Right forelimb (tissue), 1 donor: ENCODE measurements around the gene DIP2C.
"Not testable (repeated sequence)": the region's sequence is repeated elsewhere in the genome, so short reads cannot be mapped to it uniquely, and the experiment has no call there.

Experiments used
- DNase-seq: peaks from one replicate; pipeline ENCODE4 v3.0.0-alpha.2; 2018

DIP2C gene

DNA sequence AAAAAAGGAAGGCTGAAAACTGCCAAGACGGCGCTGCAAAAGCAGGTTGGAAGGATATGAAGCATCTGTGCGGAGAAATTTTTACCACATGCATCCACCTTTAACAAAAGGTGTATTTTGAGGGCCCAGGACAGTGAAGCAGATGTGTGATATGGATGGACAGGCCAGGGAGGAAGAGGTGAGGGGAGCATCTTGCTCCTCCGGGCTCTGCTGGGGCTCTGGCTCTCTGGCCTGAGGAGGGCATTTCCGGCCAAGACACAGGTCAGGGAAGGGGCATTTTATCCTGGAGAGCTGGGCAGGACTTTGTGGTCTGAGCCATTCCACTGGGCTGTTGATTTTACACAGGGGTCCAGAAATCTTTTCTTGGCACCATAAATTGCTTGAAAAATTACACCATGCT is 379.1 kb downstream of the DIP2C start:
- DNase-seq, result no peak

DNA sequence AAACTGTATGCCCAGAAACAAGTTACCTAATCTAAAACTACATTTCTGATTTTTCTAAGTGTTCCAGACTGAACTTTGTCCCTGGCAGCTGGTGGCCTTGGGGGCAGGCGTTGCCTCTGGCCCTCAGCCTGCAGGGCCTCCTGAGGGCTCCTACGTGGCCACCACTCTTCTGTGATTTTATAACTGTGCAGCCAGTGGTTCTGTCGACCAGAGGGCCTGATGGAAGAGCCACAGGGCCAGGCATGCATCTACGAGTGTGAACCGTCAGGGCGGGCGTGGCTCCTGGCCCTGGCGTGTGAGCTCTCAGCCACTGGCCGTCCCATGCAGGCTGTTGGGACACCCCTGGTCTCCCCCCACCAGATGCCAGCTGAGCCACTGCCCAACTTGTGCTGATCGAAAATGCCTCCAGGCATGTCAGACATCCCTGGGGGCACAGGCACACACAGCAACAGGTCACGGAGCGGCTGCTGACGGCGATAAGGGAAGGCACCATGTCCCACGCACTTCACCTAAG is 380.8 kb downstream of the DIP2C start:
- no peak for DNase-seq

DNA sequence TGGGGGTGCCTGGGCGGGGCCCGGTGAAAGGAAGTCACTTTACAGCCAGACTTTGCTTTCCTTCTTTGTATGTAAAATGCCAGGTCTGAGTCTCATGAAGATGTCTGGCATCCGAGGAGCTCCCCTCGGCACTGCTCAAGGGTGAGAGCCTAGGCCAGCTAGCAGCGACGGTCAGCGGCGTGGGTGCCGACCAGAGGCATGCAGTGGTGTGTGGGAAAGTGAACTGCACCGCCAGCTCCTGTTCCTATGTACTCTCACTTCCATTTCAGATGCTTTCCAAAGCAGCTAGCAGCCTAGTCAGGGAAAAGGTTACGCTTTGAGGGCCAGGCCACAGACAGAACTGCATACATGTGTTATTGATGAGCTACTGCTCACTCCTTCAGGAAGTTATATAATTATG is 381.4 kb downstream of the DIP2C start:
- no peak for DNase-seq

DNA sequence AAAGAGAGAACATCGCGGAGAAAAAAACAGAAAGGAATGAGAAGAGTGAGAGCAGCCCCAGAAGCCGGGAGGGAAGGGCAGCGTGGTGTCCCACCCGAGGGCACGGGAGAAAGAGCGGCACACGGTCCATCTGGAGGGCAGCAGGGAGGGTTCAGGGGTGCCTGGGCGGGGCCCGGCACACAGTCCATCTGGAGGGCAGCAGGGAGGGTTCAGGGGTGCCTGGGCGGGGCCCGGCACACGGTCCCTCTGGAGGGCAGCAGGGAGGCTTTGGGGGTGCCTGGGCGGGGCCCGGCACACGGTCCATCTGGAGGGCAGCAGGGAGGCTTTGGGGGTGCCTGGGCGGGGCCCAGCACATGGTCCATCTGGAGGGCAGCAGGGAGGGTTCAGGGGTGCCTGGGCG is 381.8 kb downstream of the DIP2C start:
- no peak for DNase-seq

DNA sequence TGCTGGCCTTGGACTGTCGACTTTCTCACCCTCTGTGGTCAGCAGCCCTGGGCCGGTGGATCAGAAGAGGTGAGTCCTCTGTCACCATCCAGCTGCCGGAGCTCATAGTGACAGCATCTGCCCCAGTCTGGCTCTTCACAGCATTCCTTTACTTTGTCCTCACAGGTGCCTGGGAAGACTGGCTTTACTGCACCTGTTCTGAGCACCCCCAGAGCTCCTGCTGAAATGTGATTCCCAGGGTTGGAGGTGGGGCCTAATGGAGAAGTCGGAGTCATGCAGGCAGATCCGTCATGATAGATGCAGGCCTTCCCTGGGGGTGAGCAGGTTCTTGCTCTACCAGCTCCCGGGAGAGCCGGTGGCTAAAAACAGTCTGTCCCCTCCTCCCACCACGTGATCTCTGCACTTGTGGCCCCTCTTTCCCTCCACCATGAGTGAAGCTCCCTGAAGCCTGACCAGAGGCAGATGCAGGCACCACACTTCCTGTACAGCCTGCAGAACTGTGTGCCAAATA is 382.7 kb downstream of the DIP2C start:
- no peak for DNase-seq

DNA sequence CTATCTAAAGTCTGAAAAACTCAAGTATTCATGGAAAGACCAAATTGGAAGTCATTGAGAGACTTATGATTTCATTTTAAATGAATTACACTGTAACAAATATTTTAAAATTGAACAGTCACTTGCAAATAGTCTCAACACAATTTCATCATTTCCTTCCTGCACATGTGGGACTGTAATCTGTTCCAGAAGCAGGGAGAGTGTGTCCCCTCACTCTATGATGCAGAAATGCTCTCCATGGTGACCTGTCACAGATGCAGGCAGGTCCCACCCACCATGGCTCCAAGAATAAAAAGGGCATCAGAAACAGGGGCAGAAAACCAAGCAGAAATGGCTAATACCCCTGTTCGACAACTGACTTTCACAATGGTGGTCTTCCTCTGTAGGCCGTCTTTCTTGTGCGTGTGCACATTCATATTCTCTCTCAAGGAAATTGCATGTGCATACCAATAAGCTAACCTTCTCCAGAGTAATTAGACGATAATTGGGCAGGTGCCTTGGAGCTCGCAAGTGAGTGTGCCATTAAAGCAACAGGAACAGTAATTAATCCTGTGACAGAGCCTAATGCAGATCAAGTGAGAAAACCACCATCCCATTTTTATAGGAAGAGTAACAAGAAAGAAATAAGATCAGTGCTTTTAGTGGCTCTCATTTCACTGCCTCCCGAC is 383.3 kb downstream of the DIP2C start:
- no peak for DNase-seq

DNA sequence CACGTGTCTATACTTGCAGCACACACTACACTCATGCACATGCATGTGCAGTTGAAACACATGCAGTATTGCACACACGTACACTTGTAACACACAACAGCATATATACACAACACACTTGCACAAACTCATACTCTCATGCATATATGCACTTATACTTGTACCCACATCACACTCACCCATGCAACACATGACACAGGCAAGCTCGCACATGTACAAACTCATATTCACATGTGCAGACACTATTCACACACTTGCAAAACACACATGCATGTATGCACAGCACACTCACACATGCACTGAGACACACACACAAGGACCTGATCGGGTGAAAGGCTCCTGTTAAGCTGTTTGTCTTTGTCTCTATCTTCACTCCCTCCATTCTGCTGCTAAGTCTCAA is 384.4 kb downstream of the DIP2C start:
- DNase-seq, result no peak

DNA sequence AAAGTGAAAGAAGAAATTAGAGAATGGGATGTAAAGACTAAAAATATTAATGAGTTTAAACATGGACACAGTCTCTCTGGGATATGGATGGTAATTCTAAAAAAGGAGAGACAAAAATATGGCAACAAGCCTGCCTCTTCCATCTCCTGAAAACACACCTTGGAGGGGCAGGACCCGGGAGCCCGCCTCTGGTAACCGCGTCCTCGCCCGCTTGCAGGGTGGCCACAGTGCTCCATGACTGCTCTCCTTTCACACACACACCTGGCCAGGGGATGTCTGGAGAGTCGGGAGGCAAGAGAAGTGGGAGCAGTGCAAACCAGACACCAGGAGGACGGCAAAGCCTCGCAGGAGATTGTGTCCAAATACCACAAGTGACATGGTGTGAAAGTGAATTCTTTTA is 387.9 kb downstream of the DIP2C start:
- DNase-seq, result no peak

DNA sequence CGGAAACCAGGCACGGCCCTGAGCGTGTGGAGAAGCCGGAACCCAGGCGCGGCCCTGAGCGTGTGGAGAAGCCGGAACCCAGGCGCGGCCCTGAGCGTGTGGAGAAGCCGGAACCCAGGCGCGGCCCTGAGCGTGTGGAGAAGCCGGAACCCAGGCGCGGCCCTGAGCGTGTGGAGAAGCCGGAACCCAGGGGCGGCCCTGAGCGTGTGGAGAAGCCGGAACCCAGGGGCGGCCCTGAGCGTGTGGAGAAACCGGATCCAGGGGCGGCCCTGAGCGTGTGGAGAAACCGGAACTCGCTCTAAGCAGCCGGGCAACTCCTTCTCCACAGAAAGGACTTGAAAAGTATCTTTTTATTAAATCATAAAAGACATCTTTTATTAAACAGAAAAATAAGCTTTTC is 388.9 kb downstream of the DIP2C start:
- DNase-seq, result not testable (repeated sequence)

DNA sequence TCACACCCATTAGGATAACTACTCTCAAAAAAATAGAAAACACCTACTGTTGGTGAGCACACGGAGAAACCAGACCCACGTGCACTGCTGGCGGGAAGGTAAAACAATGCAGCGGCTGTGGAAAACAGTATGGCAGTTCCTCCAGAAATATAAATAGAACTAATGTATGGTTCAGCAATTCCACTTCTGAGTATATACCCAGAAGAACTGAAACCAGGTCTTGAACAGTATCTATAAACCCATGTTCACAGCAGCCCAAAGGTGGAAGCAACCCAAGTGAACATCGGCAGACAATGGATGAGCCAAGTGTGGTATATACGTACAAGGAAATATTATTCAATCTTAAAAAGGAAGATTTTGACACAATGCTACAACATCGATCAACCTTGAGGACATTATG is 389.5 kb downstream of the DIP2C start:
- no peak for DNase-seq

DNA sequence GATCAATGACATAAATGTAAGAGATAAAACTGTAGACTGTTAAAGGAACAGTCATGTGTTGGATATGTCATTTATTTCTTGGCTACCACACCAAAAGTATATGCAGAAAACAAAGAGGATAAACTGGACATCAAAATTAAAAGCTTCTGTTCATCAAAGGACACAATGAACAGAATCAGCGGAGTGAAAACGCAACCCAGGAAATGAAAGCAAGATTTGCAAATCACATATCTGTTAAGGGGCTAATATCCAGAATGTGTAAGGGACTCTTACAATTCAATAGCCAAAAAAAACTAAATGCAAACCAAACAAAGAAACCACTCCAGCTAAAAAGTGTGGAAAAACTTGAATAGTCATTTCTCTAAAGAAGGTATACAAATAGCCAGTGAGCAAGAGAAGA is 390.0 kb downstream of the DIP2C start:
- no peak for DNase-seq

DNA sequence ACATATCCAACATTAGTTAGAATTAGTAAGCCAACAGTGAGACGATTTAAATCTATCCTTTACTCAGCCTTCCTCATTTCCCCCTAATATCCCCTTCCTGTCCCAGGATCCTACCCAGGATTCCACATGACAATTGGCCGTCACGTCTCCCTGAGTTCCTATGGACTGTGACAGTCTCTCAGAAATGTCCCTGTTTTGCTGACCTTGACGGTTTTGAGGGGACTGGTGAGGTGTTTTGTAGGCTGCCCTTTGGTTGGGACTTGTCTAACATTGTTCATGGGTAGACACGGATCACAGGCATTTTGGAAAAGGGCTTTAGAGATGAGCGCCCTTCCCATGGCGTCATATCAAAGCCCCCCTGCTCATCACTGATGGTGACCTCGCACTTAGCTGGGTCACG is 391.4 kb downstream of the DIP2C start:
- no peak for DNase-seq

DNA sequence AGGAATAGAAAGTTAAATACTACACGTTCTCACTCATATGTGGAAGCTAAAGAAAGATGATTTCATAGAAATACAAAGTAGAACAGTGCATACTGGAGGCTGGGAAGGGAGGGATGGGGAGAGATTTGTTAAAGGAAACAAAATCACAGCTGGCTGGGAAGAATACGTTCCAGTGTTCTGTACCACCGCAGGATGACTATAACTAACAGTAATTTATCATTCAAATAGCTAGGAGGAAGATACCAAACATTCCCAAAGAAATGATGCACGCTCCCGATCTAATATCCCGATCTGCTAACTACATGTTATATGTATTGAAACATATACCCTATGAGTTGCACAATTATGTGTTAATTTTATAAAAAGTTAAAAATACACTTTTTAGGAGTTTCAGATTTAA is 391.9 kb downstream of the DIP2C start:
- no peak for DNase-seq

DNA sequence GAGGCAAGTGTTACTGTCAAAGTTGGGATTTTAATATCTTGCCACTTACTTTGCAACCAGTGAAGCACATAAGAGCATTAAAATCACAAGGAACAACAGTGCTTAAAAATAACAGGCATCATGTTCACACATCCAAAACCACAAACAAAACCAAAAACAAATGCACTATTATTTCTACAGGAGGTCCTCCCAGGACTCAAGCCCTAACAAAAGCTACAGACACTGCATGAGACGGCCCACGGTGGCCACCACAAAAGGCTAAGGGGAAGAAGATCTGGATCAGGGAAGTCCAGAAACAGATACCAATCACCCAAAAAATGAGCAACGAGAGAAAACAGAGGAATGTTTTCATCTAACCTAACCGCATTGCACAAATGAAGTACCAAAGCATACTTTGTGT is 395.8 kb downstream of the DIP2C start:
- DNase-seq, result no peak

DNA sequence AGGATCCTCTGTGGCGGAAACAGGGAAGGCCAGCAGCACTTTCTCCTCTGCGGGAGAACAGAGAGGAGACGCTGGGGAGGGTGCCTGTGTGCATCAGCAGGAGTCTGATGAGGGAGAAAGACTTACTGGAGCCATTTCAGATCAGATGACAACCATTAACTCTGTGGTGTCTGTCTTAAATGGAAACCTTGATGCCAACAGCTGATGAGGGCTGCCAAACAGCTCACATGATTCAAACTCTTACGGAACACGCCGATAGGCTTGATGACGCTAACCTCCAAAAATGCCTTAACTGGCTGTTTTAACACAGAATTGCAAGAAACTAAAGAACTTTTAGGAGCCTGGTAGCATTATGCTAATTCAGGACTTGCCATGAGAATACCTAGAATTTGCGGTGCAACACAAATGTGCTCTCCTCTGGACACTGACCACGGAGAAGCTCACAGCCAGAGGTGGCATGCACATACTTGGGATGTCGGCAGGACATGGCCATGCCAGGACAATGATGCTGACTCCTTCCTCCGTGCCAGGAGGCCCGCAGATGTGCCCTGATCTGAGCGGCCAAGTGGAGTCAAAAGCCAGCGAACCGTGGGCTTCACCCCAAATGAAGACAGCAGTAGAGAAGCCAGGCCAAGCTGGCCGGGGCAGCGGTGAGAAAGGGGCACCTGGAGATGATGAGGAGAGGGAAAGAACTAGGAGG is 399.3 kb downstream of the DIP2C start:
- no peak for DNase-seq

DNA sequence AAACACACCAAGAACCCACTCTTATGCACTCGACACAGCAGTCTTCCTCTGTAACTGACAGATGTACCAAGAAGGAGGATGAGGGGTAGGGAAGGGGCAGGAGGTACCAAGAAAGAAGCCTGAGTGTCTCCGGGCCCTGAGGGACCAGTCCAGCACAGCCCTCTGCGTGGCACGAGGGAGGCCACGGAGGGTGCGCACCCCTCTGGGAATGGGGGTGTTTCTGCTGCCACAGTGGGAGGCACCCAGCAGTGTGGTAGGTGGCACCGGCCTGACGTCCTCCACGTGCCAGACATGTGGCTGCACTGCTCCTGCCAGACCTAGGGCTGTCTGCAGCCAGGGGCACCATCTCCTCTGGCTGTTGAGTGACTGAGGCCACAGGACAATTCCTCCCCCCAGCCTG is 399.9 kb downstream of the DIP2C start:
- DNase-seq, result no peak

DNA sequence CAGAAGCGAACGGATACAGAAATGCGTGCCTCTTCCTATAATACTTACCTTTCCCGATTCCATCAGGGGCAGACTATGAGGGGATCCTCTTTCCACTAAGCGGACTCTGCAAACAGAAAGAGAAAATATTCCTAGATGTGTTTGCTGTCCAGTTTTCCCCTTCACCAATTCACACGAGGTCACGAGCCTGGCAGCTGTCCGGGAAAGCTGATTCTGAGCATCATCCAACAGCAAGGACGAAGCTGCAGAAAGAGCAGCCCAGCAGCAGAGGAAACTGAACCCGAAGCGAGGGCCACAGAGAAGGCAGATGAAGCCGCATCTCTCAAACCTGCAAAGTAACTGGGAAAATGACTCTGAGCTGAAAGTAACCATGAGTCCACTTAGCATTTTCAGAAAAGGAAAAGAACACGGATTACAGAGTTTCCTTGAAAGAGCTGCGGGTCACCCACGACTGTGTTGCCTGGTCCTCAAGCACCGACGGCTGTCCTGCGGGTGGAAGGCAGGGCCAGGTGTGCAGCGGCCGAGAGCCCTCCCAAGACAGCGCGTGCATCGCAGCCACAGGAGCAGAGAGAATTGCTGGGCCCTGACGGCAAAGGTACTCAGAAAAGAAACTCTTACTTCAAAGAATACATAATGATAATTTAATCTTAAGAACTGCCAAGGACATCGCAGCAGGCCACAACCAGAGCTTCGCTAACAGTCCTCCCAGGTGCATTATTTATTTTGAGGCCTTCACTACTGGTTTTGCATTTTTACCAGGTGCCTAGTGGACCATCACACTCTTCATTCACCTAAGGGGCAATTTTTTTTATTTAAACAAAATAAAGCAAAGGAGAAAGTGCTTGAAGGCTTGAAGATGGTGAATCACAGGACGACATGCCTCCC is 400.9 kb downstream of the DIP2C start:
- DNase-seq, result no peak

DNA sequence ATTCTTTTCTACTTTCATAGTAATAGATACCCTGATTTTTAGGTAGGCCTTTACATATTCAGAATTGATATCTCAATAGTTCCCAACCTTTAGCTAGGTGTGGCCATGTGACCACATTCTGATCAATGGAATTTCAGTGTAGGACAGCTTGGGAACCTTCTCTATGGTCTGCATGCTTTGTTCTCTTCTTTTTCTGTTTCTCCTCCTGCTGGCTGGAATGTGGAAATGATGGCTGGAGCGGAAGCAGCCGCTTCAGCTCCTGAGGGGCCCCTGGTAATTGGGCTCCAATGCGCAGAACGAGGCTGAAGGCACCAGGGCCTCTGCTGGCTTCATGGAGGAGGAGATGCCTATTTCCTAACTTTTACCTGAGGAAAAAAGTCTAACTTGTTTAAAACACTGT is 401.7 kb downstream of the DIP2C start:
- DNase-seq, result no peak

DNA sequence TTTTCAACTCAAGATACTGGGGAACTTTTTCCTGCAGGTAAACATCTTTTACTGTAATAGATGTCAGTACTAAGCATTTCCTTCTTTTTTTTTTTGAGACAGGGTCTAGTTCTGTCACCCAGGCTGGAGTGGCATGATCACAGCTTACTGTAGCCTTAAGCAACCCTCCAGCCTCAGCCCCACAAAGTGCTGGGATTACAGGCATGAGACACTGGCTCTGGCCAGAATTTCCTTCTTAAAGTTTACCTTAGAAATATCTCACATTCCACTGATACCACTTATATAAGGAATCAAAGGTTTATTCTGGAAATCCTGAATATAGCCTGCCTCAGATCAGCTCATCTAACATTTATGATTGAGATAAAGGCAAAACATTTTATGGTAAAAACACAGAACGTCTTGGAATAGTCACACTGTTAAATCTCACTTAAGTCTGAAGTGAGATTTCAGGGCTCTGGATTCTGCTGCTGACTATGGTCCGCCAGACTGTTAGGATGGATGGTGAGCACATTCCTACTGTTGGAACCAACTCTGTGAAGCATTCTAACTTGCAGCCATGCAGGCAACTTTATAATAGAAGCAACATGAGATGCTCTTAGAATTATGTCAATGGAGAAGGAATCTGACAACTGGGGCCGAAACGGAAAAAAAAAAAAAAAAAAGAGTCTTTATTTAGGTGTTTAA is 402.3 kb downstream of the DIP2C start:
- no peak for DNase-seq

DNA sequence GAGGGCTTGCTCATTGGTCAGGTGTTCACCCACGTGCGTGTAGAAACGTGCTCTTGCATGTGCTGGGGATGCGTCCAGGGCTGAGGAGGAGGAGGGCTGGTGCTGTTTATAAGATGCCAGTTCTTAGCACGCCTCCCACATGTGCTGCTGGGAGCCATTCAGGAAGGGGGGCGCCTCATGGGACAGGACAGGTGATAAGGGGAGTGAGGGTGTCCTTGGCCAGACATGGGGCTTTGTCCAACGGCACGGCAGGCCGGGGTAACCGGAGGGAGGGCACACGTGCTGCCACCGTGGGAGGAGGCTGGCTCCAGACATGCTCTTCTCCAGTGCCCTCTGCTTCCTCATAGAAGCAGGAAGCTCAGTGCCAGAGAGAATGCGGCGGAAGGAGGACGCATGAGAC is 404.3 kb downstream of the DIP2C start:
- DNase-seq, result no peak

DNA sequence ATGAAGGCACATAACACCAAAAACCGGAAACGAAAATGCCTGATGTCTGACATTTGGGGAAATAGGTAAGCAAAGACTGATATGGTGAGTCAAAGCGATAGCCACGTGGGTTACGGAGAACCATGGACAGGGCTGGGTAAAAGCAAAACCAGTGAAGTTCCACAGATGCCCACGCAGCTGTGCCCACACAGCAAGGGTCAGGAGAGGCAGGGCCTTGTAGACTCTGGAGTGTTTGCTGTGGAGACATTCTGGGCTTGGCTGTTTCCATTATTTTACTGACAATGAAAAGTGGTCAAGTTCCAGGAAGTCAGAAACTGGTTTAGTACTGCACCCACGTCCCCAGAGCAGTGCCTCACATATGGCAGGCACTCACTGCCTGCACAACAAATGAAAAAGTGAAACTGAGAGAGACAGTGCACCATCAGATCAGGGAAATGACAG is 405.5 kb downstream of the DIP2C start:
- no peak for DNase-seq

DNA sequence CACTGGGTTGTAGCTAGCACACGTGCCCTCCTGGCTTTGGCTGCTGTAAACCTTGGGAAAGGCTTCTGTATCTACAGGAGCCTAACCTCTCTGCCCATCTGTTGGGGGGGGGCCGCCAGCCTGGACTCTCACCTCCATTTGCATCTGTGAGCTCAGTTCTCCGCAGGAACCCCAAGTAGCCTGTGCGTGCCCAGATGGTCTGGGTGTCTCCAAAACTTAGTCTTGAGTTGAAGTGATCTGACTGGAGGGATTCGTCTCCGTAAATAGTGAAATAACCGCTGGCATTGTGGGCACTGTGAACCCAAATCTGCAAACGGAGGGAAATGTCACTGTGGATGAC is 406.4 kb downstream of the DIP2C start:
- no peak for DNase-seq
